Measurements from ENCODE around the gene KMT2B.
A peak's percentile ranks its signal among the peaks of the same experiment; 100 is the strongest.

Gene KMT2B

DNA sequence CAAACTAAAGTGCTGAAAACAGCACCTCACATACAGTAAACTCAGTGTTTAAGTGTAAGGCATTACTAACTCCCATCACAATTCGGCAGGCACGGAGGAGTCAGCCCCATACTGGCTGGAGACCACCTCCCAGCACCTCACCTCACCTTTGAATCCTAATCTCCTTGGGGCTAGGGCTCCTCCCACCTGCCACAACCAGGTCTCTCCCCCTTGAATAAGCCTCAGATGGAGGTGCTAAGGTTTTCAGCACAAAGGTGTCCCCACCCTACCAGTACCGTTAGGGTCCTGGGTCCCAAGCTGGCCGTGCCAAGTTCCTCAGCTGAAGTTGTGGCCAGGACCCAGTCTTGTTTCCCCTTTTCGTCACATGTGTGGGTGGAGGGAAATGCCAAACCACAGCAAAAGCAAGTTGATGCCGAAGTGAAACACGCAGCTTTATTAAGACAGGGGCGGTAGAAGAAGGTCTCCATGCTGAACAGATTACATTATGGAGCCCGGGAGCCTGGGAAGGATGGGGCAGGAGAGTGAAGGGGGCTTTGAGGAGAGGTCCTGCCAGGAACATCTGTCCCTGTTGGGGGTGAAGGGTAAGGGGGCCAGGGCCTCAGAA is 24.4 kb downstream of the KMT2B start, which contains the start of gene IGFLR1:
TSS of gene IGFLR1 (minus strand) at position 332 of the 604 bp plus-strand sequence. CDS start 1,272 bp downstream, outside the sequence.
- DNase-seq: peak; percentile 78

DNA sequence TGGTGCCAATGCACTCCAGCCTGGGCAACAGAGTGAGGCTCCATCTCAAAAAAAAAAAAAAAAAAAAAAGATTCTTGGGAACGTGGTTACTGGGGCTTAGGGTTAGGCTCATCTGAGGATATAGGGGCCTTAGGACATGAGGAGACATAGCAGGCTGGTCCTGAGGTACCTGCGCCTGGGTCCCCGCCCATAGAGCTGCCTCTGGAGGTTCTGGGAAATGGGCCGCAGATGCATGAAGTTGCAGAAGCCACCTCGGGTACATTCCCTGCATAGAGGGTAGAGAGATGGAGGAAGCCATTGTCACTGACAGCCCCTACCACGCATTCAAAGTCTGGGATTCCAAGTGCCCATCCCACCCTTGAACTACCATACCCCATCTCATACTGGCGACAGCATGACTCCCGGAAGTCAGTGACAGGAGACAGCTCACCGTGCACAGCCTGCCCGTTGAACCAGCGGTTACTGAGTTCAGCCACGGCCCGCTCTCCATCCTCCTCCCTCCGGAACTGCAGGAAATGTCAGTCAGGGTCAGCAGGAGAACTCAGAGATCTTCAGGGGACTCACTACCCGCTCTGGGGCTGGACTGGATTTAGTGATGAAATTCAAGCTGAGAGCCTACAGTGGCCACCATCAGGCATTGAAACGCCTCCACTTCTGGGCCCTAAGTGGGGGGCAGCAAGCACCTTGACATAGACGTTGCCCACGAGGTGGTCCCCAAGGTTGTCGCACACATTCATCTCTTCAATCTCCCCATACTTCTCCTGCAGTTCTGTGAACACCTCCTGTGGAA is 26.0 kb downstream of the KMT2B start:
- no peak for DNase-seq

DNA sequence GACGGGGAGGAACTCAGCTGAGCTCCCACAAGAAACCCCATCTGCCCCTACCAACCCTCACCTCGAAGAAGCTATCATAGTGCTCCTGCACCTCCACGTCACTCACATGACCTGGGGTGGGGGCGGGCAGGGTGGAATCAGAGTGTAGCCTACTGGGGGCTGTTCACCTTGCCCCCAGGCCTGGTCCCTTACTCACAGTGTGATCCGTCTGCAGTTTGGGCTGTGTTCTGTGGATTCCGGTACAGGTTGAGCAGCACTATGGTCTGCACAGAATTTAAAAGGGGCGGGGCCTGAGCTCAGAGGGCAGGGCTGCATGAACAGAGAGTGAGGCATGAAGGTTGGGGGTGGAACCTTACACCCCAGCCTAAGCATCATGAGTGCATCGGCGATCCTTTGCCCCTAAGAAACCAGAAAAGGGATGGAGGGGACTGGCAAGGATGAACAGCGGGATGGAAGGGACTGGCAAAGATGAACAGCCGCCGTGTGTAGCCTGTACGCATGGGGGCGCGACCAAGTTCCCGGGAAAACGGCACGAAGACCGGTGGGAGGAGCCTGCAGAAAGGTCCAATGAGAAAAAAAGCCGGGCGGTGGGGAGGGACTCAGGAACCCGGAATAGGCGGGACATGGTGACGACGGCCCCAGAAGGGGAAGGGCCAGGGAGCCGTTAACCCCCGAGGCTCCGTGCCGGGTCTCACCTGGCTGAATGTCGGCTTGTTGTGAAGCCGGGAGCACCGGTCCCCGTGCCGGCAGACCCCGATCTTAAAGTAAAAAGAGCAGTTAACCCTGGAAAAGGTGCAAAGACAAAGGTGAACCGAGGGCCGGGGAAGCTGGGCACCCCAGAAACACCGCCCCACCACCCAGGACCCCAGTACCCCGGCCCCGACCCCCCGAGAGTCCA is 26.9 kb downstream of the KMT2B start:
- DNase-seq: peak; percentile 96

DNA sequence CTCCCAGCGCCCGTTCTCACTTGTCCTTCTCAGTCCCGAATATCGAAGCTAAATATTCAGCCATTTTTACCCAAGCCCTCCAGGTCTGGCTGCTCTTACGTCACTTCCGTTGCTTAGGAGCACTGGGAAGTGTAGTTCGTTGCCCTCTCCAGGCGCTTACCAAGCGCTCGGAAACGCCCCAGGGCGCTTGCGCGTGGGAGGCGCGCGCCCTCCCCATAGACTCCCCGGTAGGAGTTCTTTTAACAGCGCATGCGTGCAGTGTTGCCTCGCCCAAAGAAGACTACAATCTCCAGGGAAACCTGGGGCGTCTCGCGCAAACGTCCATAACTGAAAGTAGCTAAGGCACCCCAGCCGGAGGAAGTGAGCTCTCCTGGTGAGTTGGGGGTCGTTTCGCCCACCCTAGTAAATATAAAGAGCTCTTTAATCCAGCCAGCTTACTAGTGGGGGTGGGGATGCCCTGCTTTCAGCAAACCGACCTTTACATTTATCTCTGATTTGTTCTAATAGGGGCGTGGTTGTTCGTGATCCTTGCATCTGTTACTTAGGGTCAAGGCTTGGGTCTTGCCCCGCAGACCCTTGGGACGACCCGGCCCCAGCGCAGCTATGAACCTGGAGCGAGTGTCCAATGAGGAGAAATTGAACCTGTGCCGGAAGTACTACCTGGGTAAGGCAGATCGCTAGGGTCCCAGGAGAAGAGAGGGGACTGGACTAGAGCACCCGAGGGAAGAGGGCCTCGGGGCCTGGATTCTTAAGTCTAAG is 27.7 kb downstream of the KMT2B start, which contains the start of the genes PSENEN and U2AF1L4:
TSS of gene PSENEN (plus strand) at position 324 of the 759 bp plus-strand sequence. CDS start at position 604, 280 bp downstream.
TSS of gene U2AF1L4 (minus strand) at position 91 of the 759 bp plus-strand sequence. CDS start at position 64, 27 bp downstream.
- peak; percentile 99 for DNase-seq

DNA sequence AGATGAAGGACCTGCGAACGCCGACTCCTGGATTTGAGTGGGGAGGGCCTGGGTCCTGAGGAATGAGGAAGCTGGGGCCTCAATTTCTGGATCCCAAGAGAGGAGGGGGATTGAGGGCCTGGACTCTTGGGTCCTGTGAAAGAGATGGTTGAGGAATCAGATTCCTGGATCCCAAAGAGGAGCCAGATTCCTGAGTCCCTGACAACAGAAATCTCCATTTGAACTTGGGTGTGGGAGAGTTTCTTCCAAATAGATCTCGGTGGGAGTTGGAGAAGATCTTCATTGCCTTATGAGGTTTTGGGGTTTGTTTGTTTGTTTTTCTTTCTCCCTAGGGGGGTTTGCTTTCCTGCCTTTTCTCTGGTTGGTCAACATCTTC is 28.3 kb downstream of the KMT2B start:
- DNase-seq: no peak

DNA sequence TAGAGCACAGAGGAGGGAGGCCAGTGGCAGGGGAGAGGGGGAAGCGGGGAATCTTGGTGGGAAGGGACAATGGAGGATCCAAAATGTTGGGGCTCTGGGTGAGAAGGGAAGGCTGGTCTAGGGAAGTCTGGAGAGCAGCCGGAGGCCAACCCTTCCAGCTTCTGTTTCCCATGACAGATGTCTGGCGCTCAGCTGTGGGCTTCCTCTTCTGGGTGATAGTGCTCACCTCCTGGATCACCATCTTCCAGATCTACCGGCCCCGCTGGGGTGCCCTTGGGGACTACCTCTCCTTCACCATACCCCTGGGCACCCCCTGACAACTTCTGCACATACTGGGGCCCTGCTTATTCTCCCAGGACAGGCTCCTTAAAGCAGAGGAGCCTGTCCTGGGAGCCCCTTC is 28.7 kb downstream of the KMT2B start:
- DNase-seq: no peak

DNA sequence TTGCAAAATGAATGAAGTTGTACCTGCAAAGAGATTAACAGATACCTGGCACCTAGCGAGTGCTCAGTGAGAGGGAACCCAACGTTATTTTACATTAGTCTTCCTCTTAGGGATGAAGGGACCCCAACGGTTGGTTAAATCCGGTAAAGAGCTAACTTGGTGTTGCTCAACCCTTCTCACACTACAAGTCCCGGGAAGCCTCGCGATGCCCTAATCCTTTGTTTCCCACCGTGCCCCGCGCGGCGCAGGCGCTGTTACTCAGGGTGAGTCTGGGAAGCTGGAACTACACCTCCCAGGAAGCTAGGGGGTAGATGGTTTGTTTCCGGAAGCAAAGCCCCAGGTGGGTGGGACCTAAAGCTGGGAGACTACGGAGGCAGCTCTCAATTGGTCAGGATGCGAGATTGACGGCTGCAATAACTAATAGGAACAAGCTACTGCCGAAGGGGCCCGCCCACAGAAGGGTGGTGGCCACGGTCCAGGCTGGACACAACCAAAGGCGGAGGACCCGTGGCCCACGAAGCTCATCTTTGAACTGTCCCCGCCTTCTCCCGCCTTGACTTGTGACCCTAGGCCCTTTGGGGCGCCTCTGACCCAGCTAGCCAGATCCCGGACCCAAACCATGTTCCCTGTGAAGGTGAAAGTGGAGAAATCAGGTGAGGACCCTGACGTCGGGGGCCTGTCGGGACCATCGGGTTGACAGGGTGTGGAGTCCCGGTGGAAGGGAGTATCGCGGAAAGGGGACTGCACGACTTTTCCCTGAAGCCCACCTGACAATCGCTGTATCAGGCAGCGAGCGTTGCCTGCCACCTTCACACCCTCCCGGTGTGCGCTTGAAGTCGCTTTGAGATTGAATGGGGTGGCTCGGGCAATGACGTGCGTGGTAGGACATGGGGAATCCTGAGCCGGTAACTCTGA is 30.6 kb downstream of the KMT2B start, which contains the start of gene LIN37:
TSS of gene LIN37 (plus strand) at position 471 of the 915 bp plus-strand sequence. CDS start at position 620, 149 bp downstream.
- peak; percentile 99 for DNase-seq

DNA sequence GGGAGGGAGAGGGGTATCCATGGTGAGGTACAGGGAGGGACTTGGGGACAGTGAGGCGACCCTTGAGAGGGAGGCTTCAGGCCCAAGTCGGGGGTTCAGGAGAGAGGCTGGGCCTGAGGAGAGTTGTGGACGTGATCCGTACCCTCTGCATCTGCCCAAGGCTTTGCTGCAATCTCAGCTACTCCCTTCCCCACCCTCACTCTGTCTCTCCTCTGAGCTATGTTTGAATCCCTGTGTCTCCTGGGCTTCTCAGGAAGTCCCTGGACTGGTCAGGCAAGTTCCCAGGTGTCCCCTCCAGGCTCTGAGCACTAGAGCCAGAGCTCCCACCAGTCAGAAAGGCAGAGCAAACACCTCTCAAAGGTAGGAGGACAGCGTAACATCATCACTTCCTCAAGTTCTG is 32.4 kb downstream of the KMT2B start:
- no peak for DNase-seq

DNA sequence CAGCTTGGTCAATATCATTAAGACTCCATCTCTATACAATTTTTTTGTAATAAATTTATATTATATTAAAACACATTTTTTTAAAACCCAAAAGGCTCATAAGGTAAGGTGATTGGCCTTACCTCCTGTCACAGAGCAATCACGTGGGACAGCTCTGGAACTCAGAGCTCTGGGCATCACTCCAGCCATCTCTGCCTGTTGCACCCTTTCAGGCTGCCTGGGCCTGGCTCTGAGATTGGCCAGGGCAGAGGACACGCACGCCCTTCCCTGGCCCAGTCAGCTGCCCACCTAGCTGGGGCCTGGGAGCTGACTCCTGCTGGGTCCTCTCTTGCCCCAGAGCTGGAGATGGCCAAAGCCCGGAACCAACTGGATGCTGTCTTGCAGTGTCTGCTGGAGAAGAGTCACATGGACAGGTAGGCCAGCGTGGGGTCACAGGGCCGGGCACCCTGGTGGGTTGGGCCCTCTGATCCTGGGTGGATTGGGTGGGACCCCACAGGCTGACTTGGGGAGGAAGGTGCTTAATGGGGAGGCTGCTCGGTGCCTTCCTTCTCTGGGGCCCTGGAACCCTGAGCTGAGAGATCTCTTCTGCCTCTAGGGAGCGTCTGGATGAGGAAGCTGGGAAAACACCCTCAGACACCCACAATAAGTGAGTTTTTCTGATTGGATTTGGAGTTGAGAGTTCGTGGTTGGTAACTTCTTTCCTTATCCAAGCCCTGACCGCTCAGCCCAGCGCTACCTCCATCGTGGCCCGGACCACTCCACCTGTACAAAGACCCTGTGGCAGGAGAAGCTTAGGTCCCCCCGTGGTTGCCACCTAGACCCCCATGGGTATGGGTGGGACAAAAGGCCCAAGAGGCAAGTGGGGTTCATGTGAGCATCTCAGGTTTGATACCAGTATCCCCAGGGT is 34.3 kb downstream of the KMT2B start:
- no peak for DNase-seq

DNA sequence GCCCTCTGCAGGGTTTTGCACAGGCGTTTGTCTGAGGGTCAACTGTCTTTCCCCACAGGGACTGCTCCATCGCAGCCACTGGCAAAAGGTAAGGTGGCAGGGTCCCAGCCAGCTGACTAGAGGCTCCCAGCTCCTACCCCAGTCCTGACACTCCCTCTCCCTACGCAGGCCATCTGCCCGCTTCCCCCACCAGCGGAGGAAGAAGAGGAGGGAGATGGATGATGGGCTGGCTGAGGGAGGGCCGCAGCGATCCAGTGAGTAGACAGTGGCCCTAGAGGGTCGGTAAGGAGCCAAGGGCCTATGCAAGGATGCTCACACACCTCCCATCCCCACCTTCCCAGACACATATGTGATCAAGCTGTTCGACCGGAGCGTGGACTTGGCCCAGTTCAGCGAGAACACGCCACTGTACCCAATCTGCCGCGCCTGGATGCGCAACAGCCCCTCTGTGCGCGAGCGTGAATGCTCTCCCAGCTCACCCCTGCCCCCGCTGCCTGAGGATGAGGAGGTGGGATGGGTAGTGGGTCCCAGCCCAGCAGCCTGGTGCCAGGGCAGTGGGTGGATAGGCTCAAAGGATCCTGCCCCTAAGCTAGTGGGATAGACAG is 35.0 kb downstream of the KMT2B start:
- DNase-seq: no peak

DNA sequence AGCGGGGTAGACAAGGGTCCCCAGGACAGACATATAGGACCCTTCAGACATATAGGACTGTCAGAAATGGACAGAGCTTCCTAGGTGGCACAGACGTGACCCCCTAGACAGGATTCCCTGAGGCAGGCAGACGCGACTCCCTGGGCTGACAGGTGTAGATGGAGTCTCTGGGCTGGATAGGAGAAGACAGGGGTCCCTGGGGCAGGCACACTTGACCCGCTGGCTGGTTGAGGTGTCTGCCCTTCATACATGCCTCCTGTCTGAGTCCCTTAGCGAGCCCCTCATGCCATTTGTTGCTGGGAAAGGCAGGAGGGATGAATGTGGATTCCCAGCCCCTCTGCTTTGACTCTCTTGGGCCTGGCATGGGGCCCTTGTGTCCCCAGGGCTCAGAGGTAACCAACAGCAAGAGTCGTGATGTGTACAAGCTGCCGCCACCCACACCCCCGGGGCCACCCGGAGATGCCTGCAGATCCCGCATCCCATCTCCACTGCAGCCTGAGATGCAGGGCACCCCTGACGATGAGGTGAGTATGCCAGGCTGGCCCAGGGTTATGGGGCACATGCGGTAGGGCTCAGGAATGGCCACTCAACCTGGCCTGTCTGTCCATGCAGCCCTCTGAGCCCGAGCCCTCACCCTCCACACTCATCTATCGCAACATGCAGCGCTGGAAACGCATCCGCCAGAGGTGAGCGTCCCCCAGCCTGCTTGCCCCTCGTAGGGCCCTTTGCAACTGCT is 36.0 kb downstream of the KMT2B start:
- no peak for DNase-seq

DNA sequence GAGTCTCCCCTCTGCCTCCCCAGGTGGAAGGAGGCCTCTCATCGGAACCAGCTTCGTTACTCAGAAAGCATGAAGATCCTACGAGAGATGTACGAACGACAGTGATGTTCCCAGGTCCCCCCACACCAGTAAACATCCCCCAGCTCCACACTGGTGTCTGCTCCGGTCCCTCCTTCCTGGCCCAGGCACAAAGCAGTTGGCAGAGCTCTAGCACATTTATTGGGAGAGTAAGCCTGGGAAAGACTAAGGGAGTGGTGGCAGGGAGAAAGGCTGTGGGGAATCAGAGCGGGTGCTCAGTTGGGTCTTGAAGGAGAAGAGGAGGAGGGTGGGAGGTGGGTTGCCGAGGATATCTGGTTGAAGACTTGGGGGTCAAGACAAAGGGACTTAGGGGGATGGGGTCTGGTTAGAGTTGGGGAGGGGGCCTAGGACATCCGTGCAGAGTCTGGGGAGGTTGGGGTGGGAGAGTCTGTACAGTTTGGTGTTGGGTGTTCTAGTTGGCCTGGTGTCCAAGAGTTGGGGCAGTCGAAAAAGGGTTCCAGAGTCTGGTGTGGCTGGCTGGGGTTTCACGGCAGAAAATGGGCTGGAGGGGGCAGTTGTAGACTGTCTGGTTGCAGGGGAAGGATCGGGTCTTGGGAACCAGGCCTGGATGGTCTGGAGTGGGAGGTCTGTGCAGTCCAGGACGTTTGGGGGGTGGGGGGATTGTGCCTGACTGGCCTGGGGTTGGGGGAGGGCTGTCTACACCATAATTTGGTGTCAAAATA is 36.7 kb downstream of the KMT2B start:
- DNase-seq: no peak

DNA sequence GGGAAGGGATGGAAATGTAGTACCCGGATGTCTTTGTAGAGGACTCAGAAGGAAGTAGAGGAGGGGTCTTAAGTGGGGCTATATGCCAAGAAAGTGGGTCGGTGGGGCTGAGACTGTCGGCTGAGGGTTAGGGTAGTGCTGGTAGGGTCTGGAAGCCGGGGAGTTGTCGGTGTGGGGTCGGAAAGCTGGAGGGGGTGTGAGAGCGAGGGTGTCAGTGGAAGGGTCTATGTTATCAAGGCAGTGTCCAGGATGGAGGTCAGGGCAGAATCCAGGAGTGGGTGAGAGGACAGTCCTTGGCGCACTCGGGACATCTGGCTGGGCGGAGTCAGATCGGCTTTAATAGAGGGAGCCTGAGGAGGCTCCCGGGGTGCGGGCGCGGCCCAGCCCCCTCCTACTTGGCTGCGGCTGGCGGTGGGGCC is 37.3 kb downstream of the KMT2B start:
- DNase-seq: no peak

DNA sequence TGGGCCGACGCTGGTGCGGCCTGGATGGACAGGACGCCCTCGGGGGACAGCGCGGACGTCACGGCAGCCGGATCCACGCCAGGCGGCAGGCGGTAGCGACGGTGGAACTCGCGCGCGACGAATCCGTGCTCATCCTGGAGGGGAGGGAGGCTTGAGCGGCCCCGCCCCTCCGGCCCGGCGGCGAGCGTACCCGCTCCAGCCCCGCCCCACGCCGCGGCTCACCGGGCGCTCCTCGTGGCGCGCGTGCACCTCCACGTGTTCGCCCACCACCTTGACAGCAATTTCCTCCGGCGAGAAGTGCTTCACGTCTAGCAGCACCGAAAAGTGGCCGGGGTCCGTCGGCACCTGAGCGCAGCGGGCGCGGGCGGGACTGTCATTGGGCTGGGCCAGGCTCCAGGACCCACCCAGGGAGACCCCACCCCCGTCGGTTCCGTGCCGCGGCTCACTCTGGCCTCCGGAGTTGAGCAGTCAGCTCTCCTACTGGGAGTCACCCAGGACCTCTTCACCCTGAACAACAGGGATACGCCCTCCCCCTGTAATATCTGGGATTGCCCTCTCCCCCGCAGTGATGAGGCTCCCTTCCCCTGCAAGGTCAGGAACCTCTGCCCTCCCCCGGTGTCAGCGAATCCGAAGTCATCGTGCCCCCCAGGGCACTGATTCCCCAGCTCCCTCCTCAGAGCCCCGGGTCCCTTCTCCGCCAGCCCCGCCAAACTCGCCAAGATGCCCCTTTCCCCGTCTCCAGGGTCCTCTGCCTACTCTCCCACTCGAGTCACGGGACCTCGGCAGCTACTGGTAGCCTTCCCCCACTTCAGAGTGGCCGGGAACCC is 38.0 kb downstream of the KMT2B start:
- DNase-seq: peak; percentile 74

DNA sequence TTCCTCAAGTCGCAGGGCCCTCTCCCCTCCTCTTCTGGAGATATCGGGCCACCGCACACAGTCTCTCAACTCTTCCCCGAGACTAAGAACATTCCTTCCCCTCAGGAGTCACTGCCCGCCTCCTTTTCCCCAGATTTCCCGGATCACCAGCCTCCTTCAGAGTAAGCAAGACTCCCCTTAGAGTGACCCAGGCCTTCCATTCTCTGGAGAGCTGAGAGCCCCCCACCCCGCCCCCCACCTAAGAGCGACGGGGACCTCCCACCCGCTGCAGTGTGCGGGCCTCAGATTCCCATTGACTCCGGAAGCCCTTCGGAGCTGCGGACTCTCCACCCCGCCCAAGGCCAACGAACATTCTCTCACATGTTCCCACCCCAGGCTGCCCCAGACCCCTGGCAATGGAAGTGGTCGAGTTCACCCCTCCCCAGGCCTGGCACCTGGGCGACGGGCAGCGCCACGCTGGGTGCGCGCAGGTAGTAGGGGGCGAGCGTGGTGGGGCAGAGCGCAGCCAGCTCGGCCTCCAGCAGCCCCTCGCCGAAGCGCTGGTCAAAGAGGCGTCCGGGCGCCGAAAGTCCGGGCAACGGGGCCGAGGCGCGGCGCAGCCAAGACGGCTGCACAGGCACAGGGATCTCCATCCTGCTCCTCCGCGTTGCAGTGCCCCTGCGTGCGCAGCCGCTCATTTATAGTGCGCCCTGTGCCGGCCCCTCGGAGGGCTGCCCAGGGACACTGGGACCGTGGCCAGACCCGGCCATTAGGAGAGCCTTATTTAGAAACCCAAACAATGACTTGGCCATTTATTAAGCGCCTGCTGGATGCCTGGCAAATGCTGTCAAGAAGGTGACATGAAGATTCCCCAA is 38.8 kb downstream of the KMT2B start, which contains the start of gene HSPB6:
TSS of gene HSPB6 (minus strand) at position 653 of the 854 bp plus-strand sequence. CDS start at position 632, 21 bp downstream.
- DNase-seq: no peak

DNA sequence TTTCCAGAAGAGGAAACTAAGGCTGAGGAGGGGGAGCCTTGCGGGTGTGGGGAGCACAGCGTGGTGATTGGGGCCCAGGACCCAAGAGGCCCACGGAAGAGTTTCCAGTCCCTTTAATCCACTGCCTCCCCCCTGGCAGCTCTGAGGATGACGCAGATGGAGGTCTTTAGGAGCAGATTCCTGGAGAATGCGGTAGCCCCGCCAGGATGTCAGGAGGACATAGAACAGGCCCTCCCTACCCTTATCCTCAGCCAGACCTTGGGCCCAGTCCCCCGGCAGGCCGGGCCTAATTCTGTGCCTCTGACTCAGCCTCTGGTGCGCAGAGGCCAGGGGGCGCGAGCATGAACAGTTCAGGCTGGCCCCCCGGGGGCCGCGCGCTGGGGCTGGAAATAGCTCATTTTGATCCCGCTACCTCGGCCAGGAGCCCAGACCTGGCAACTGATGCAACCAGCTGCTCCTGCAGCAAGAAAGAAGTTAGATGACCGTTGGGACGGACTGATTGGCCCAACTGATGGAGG is 39.5 kb downstream of the KMT2B start:
- DNase-seq: no peak

Measured in CD4-positive, alpha-beta T cell treated with Interleukin-12 subunit alpha and Interleukin-12 subunit beta, for 1 hour (primary cell).